ENCODE results near the gene SLC49A4.

- no peak for TF ChIP-seq ATF3 (IDR thresholded peaks at IDR 0.05; ENCODE audit: insufficient read depth, low read depth, low read length)
- no peak for TF ChIP-seq TEAD4 (IDR thresholded peaks at IDR 0.05; ENCODE audit: low read depth, low read length)
- no peak for TF ChIP-seq CTCF (IDR thresholded peaks at IDR 0.05; ENCODE audit: control extremely low read depth in 1 of 3, insufficient read depth in 1 of 3, low read depth in 1 of 3, low read length in 3 of 3)
- no peak for TF ChIP-seq YY1 (IDR thresholded peaks at IDR 0.05; ENCODE audit: low read depth, low read length)
- no peak for TF ChIP-seq CREB1 (IDR thresholded peaks at IDR 0.05)
- TF ChIP-seq POLR2A (IDR thresholded peaks at IDR 0.05; ENCODE audit: control extremely low read depth in 1 of 2, low read depth in 2 of 2, low read length in 2 of 2) = no peak
- no peak for TF ChIP-seq SIRT6 (IDR thresholded peaks at IDR 0.05; ENCODE audit: low read length)
- TF ChIP-seq TAF1 (IDR thresholded peaks at IDR 0.05; ENCODE audit: low read depth, low read length) = no peak
- no peak for TF ChIP-seq BACH1 (IDR thresholded peaks at IDR 0.05; ENCODE audit: low read length)
- no peak for TF ChIP-seq TCF12 (IDR thresholded peaks at IDR 0.05; ENCODE audit: low read depth, low read length)
- no peak for TF ChIP-seq GABPA (IDR thresholded peaks at IDR 0.05; ENCODE audit: borderline replicate concordance, insufficient read depth, low read length)
- no peak for TF ChIP-seq EP300 (IDR thresholded peaks at IDR 0.05; ENCODE audit: borderline replicate concordance in 1 of 2, low read depth in 2 of 2, low read length in 2 of 2)
- no peak for TF ChIP-seq POLR2AphosphoS5 (IDR thresholded peaks at IDR 0.05; ENCODE audit: low read depth, low read length)
- TF ChIP-seq EZH2 (IDR thresholded peaks at IDR 0.05; ENCODE audit: low read depth, low read length, severe bottlenecking) = no peak
Observed at GRCh38 chr3:122892118-122892960, 97.5 kb downstream of the SLC49A4 start.

Data from H1 (cell line).